Activated naive CD4-positive, alpha-beta T cell treated with anti-CD3 and anti-CD28 coated beads, Interleukin-2, amount 50 U/mL, for 72 hours (primary cell): ENCODE results near the gene CNTN6. TPM values are rescaled to one million over a fixed set of nuclear protein-coding genes. Genes with fewer than 3 reads are reported as not detected.

Experiments used
- ATAC-seq, 2 donors: fragments of 150-1000 bp; cut with Tn5 transposase; 2 replicates each; pipeline ENCODE4 v1.10.0; 2021; ENCODE audit warnings: mild to moderate bottlenecking in 2 of 2, moderate library complexity in 2 of 2
- DNase-seq, 2 donors: peaks; one replicate each; pipeline ENCODE4 v3.0.0; 2021 to 2022; ENCODE audit warnings: low spot score in 2 of 2
- H3K27ac Mint-ChIP-seq, 2 donors: one replicate each; pipeline ENCODE4 v1.8.0; 2022; ENCODE audit warnings: mild to moderate bottlenecking in 2 of 2, mixed read lengths in 2 of 2
- H3K36me3 Mint-ChIP-seq, 2 donors: one replicate each; pipeline ENCODE4 v1.8.0; 2022; ENCODE audit warnings: mixed read lengths in 2 of 2
- H3K9me3 Mint-ChIP-seq, 2 donors: one replicate each; pipeline ENCODE4 v1.8.0; 2022; ENCODE audit warnings: mixed read lengths in 2 of 2
- total RNA-seq, 2 donors: library from RNA; stranded (reverse); gene quantifications; one replicate each; pipeline ENCODE4 v1.2.3, GENCODE V29; 2022

CNTN6 gene
- total RNA-seq = not detected

DNA sequence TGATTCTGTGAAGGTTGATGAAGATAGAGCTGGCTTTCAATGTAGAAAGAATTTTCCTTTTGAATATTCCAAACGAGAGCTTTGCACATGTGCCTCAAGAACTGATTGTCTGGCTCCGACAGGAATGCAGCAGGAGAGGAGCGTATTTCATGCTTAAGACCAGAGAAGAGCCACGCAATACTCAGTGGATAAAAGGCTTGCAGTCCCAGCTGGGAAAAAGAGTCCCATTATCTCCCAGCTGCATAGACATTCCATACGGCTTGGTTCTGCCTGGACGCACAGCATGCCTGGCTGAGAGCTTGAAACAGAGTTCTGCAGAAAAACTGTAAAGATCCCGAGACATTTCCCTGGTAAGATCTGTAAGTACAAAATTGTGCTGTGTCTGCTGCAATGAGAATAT, at the start of gene CNTN6:
TSS of gene CNTN6 (plus strand) at position 254 of the 400 bp plus-strand sequence. CDS start 54,985 bp downstream, outside the sequence.
- no peak for ATAC-seq
- DNase-seq = no peak
- peaks cover 0 to 5% of the 10 kb centered on the region in 2 donors for H3K9me3 Mint-ChIP-seq
- no peak within 1 kb of the TSS for H3K27ac Mint-ChIP-seq
- H3K36me3 Mint-ChIP-seq = no peaks in the 10 kb centered on the region

DNA sequence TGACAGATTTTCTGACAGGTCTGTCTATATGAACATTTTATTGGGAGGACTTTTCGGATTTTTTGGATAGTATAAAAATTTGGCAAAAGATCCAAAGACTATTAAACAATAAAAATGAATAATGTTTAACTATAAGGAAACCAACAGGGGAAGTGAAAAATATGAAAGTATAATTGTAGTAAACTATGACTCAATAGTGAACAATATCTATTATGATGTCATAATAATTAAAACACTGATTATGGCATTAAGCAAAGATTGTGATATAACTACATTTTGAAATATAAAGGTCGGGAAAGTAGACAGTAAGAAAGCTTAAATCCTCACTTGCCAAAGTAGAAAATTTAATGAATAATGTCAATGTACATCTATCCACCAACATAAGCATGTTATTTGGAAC, 44.3 kb upstream of the CNTN6 start:
- no peak overlapping the region for H3K27ac Mint-ChIP-seq
- DNase-seq (no peak), ATAC-seq (no peak)
- peaks cover 6 to 14% of the 10 kb centered on the region in 2 donors for H3K9me3 Mint-ChIP-seq
- peaks cover 0 to 4% of the 10 kb centered on the region in 2 donors for H3K36me3 Mint-ChIP-seq

DNA sequence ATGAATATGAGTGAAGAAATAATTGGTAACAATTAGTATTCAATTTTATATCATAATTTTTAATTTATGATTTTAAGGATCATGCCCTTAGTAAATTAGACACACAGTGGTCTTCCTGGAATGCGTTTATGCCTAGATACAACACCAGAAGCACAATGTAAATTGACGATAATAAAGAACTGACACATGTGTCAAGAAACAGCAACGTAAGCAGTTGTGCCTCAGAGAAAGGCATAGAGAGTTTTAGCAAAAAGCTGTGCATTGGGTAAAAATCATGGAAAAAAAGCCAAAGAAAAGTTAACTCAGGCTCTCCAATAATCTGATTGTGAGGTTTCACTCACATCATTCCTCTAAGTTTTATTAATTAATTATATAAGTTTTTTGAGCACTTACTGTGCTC, 37.0 kb upstream of the CNTN6 start:
- Mint-ChIP-seq H3K9me3 (peaks cover 11 to 17% of the 10 kb centered on the region in 2 donors), H3K36me3 (peaks cover 0 to 4% of the 10 kb centered on the region in 2 donors), H3K27ac (no peak overlapping the region)
- ATAC-seq (no peak), DNase-seq (no peak)

DNA sequence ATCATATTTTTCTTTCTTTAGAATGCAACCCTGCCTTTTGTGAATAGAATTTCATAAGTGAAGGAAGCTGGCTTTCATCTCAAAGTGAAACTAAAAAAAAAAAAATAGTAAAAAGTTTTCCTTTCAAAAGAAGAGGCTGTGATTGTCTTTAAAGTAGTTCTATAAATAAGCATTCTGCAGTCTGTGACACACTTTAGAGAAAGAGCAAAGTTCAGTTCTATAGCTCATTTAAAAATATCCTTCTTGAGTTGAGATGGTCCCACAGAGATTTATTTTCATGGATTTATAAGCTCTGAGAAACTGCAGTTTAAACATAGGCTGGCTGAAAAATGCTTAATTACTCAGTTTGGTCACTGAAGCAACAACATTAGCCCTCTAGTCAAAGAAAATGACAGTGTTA, 36.1 kb upstream of the CNTN6 start:
- ATAC-seq (no peak), DNase-seq (no peak)
- Mint-ChIP-seq H3K27ac (no peak overlapping the region), H3K36me3 (peaks cover 0 to 6% of the 10 kb centered on the region in 2 donors), H3K9me3 (peaks cover 18 to 24% of the 10 kb centered on the region in 2 donors)

DNA sequence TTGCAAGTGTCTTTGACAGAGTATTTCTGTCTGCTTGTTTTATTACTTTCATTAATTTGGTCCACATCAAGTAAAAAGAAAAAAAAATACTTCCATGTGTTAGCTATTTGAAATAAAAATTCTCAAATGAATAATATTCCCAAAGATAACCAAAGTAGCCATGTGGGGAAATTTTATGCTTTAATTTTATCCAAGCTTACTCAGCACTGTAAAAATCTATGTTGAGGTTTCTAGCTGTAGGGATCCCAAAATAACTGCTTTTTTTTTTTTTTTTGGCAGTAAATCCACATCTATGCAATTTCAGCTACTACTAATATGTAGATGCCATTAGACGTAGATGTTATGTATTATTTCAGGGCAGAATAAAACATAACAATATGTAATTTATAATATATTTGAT, 35.4 kb upstream of the CNTN6 start:
- ATAC-seq (no peak), DNase-seq (no peak)
- Mint-ChIP-seq H3K9me3 (peaks cover 21 to 27% of the 10 kb centered on the region in 2 donors), H3K36me3 (peaks cover 0 to 6% of the 10 kb centered on the region in 2 donors), H3K27ac (no peak overlapping the region)

DNA sequence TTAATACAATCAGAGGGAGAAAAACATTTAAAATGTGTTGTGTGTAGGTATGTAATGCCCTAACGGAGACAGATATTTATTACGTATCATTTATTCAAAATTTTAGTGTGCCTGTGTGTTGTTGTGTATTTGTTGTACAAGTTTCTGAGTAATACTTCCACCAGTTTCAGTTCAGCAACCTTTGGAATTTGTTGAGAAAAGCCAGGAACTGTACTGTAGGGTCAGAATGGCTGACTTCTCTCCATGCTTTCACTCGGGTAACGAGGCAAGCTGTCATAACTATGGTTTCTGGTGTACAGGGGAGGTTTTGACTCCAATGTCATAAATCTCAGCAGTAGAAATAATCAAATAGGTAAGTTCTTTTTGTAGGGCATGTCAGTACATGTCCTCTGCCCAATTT, 23.8 kb upstream of the CNTN6 start:
- Mint-ChIP-seq H3K9me3 (peaks cover 9 to 19% of the 10 kb centered on the region in 2 donors), H3K27ac (no peak overlapping the region), H3K36me3 (no peaks in the 10 kb centered on the region)
- ATAC-seq (no peak), DNase-seq (no peak)

DNA sequence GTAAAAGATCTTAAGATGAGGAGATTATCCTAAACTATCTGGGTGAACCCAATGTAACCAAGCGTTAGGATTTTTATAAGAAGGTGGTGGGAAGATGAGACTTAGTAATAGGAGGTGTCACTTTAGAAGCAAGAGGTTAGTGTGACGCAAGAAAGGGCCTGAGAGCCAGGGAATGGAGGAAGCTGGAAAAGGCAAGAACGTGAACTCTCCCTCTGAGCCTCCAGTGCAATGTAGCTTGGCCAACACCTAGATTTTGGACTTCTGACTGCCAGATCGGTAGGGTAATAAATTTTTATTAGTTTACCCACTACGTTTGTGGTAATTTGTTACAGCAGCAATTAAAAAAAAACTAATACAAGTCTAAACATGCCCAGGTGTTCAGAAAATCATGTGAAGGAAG, 20.8 kb upstream of the CNTN6 start:
- ATAC-seq (no peak), DNase-seq (no peak)
- Mint-ChIP-seq H3K36me3 (no peaks in the 10 kb centered on the region), H3K27ac (peak overlapping the region in 1 of 2 donors; percentile 24), H3K9me3 (peaks cover 10 to 15% of the 10 kb centered on the region in 2 donors)

DNA sequence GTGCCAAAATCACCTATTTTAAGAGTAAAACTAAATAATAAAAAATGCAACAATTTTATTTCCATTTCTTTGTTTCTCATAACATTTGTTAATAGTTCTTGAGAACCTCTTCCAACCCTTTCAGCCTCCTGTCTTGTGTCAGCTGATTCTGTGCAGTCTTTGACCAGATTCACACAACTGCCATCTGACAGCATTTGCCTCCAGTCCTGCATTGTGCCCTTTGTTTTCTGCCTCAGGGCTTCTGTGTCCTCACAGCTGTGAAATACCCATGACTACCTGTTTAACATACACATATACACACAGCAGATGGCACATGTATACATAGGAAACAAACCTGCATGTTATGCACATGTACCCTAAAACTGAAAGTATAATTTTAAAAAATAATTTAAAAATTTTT, 13.2 kb upstream of the CNTN6 start:
- ATAC-seq = no peak
- Mint-ChIP-seq H3K27ac (no peak overlapping the region), H3K9me3 (peaks cover 0 to 6% of the 10 kb centered on the region in 2 donors), H3K36me3 (no peaks in the 10 kb centered on the region)
- no peak for DNase-seq

DNA sequence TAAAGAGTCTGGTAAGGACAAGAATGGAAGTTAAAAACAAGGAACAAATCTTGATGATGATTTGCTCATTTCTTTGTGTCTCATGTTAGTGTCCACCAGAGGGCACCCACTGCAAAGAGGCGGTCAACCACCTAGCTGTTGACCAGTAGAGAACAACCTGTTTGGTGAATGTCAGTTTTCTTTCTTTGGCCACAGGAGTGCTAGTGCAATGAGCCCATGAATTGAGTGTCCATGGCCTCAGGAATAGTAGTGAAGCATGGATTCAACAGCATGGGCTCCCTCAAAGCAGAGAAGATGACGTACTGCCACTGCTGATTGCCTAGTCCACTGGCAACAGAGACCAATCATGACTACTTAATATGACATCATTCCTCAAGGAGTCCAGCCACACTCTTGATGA, 10.7 kb upstream of the CNTN6 start:
- no peaks in the 10 kb centered on the region for H3K36me3 Mint-ChIP-seq
- no peak overlapping the region for H3K27ac Mint-ChIP-seq
- DNase-seq = no peak
- no peak for ATAC-seq
- peaks cover 0 to 3% of the 10 kb centered on the region in 2 donors for H3K9me3 Mint-ChIP-seq

DNA sequence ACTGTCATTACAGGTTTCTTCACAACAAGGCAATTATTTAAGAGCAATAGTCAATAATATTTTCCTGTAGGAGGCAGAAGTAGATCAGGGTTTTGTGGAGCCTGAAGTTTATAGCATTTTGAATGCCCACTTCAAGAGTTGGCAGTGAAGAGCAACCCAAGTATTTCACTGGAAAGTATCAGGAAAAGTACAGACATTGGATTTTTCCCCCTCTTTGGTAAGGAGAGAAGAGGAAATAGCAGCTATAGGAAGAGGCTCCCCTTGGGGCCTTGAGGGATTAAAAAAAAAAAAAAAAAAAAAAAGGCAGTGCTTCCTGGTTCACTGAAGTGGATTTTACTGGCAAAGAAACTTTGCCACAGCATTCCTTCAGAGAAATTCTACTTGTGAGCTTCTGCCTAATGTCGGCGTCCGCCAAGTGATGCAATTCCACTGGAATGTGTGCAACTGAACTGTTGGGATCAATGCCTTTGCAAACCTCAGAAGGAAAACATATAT, 5.7 kb upstream of the CNTN6 start:
- H3K9me3 Mint-ChIP-seq = peaks cover 3 to 5% of the 10 kb centered on the region in 2 donors
- no peak overlapping the region for H3K27ac Mint-ChIP-seq
- DNase-seq = no peak
- H3K36me3 Mint-ChIP-seq = no peaks in the 10 kb centered on the region
- no peak for ATAC-seq

DNA sequence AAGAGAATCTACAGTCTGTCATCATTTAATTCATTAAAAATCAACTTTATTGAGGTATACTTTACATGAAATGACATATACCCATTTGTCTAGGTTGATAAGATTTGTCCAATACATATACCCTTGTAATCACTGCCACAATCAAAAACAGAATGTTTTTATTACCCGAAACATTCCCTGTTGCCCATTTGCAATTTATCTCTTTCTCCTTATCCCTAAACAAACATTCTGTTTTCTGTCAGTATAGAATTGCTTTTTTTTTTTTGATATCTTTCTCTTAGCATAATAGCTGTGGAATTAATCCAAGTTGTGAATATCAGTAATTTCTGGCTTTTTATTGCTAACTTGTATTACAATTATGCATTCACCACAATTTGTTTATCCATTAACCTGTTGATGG, 4.3 kb upstream of the CNTN6 start:
- no peak for ATAC-seq
- no peak overlapping the region for H3K27ac Mint-ChIP-seq
- DNase-seq = no peak
- peaks cover 3 to 5% of the 10 kb centered on the region in 2 donors for H3K9me3 Mint-ChIP-seq
- no peaks in the 10 kb centered on the region for H3K36me3 Mint-ChIP-seq

DNA sequence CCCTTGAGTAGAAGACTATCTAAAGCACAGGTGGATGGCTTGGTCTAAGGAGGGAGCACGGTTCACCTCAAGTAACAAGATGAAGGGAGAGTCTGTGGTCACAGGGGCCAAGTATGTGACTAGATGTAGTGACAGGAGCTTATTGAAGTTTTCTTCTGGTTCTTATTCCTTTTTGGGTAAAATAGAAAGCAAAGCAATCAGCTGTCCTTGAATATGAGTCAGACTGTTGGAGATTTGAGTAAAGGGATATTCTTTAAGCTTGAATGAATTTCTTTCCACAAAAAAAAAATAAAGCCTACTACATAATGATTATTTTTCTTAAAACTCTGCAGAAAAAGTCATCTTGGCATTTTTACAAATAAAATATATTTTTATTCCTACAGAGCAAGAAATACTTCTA, 1.5 kb upstream of the CNTN6 start:
- H3K9me3 Mint-ChIP-seq = peaks cover 3 to 5% of the 10 kb centered on the region in 2 donors
- H3K27ac Mint-ChIP-seq = no peak overlapping the region
- H3K36me3 Mint-ChIP-seq = no peaks in the 10 kb centered on the region
- no peak for DNase-seq
- no peak for ATAC-seq

DNA sequence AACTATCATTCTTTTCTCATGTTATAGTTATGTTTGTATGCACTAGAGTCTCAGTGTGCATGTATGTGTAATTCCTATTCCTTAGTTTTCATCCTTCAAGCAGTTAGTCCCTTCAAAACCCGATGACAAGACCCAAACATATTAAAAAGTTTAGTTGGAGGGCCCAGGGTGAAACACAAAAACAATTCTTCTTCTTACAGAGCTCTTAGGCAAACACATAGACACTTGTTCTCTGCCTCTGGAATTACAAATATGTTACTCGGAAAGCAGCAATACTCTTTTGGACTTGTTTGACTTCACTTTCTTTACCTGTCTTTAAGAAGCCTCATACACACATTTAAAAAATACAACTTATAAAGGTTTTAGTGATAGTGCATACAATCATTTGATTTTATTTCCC, 763 bp upstream of the CNTN6 start:
- Mint-ChIP-seq H3K9me3 (peaks cover under 1 to 5% of the 10 kb centered on the region in 2 donors), H3K36me3 (no peaks in the 10 kb centered on the region), H3K27ac (no peak overlapping the region)
- DNase-seq (no peak), ATAC-seq (no peak)

DNA sequence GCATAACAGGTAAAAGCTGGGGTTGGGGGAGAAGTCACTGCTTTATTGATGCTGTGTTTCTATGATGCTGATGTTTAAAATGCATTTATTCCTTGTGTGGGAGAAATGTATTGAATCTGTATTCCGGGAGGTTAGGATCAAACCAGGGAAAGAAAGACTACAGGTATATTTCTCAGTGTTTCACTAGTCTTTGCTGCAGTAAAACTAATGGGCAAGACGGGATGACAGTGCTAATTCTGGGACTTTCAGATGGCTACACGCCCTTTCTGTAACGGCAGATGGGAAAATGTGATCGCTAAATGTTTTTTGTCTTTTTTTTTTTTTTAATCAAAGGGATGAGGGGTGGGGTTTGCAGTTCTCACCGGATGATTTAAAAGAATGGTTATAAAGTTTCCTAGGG, 393 bp downstream of the CNTN6 start:
- DNase-seq = no peak
- ATAC-seq = no peak
- Mint-ChIP-seq H3K27ac (no peak overlapping the region), H3K36me3 (no peaks in the 10 kb centered on the region), H3K9me3 (peaks cover 0 to 5% of the 10 kb centered on the region in 2 donors)

DNA sequence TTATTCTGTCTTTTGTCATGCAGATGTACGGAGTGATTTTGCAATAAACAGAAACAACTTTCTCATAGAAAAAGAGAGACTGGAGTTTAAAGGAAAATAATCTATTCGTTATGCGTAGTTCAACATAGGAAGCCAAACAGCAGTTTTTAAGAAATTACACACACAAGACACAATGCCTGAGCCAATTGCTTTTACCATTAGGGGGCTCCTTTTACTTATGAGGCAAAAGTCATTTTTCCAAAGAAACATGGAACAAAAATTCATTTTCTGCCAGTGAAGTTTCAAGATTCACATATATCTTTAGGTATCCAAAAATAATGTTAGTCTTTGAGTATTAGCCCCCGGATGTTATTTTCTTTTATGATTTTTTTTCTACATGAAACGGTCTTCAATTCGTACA, 10.7 kb downstream of the CNTN6 start:
- Mint-ChIP-seq H3K36me3 (no peaks in the 10 kb centered on the region), H3K27ac (no peak overlapping the region), H3K9me3 (peaks cover 0 to 4% of the 10 kb centered on the region in 2 donors)
- DNase-seq (no peak), ATAC-seq (no peak)

DNA sequence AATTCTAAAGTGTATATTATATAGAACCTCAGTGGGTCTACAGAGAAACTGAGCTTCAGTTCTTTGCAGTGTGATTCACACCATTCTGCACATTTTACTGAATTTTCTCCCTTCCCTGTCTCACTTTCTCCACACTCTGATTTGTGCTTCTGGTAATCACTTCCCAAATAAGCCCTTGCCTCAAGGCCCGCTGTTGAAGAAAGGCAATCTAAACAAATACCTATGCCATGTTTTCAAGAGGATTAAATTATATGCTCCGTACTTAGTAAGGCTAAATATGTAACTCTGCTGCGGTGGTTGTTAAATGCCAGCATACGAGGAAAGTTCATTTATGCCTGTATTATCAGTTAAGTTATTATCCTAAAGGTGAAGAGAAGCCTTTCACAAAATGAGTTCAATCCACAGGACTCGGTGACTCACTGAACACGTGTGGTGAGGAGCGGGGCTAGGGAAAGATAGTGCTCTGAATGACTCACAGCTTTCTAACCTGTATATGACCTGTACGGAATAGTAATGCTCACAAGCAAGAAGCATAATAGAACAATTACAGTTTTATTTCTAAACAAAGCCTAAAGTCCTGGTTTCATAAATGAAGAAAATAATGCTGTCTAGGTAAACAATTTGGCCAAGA, 25.1 kb downstream of the CNTN6 start:
- no peak overlapping the region for H3K27ac Mint-ChIP-seq
- H3K9me3 Mint-ChIP-seq = peaks cover 8 to 15% of the 10 kb centered on the region in 2 donors
- ATAC-seq (no peak), DNase-seq (no peak)
- H3K36me3 Mint-ChIP-seq = no peaks in the 10 kb centered on the region

DNA sequence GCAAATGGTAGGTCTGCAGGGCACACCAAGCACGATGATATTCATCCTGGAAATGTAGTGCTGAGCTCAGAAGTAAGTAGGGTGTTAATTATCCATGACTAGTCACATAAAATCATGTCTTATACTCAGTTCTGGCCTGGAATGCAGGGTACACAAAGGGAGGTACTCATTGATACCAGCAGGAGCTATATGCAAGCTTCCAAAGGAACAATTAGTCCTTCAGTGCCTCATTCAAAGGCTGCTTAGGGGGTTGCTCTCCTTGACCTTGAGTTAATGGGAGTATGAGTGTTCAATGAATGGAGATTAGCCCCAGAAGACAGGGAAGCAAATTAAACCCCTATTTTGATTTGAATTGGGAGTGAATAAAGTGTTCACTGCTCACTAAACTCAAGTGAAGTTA, 38.3 kb downstream of the CNTN6 start:
- ATAC-seq = no peak
- no peak for DNase-seq
- Mint-ChIP-seq H3K27ac (no peak overlapping the region), H3K36me3 (no peaks in the 10 kb centered on the region), H3K9me3 (no peaks in the 10 kb centered on the region)

DNA sequence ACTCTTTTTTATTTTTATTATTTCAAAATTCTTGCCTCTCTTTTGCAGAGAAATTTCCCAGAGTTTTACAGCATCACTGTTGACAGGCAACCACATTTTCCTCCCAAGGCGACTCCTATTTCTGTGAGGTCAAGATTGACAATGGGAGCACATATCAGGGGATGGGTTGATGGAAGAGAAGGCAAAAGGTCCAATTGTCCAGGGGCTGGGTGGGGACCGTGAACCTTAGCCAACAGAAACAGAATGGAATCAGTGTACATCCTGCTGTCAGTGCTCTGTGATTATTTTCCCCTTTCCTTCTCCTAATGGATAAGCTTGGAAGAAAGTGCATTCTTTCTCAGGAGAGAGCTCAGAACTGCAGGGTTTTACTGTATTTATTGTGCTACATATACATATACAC, 42.4 kb downstream of the CNTN6 start:
- Mint-ChIP-seq H3K9me3 (peaks cover 0 to 5% of the 10 kb centered on the region in 2 donors), H3K36me3 (no peaks in the 10 kb centered on the region), H3K27ac (no peak overlapping the region)
- no peak for DNase-seq
- no peak for ATAC-seq
